GM21423 (cell line): Measurements from ENCODE around the gene ZNF93.
"Not testable (repeated sequence)": the region's sequence is repeated elsewhere in the genome, so short reads cannot be mapped to it uniquely, and the experiment has no call there.

Experiments used
- ATAC-seq: cut with Tn5 transposase; IDR thresholded peaks from one replicate; pipeline ENCODE4 v1.9.1; 2021; ENCODE audit warnings: mild to moderate bottlenecking, moderate library complexity; ENCODE audit not compliant: unreplicated experiment

Gene ZNF93

DNA sequence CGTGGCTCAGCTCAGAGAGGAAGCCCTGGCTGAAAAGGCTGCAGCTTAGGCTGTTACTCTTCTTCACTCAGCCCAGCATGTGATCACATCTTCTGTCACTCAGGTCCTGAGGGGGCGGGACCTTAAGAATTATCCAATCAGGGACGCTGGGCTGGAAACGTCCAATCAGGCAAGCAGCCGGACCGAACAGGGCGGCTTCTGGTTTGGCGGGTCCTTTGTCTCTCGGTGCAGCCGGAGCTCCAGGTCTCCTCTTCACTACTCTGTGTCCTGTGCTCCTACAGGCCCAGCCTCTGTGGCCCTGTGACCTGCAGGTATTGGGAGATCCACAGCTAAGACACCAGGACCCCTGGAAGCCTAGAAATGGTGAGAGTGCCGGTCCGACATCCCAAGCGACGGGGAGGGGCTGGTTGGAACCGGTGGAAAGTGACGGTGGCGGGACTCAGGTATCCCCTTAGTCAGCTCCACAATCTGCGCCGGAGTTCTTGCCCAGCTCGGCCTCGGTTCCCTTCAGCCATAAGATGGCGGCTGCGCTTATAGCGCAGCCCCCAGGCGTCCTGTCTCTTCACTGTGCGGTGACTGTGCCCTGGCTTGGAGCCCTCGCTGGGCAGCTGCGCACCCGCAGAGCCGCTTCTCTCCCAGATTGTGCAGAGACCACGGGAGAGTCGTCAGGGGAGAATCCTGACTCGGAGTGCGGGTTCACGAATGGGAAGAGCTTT lies at the start of gene ZNF93:
Gene ZNF93 (plus strand): TSS at position 218 of the 716 bp plus-strand sequence. CDS start 143 bp downstream, at position 361.
- ATAC-seq: peak; percentile 89

DNA sequence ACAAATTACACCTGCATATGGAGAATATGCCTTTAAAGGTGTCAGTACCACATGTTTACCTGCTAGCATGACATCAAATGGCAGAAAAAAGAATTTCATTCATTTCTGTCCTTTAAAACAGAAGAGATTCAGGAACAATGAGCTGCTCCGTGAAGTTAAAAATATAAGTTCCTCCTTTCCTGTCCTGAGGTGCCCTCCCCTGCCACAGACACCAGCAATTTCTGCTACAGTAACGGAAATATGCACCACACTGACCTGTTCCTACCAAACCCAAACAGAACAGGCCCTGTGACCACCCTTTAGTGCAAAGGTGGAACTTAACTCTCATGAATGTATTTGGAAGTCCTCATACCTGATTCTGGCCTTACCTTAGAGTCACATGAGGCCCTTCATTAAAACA lies 49.0 kb upstream of the ZNF93 start:
- not testable (repeated sequence) for ATAC-seq

DNA sequence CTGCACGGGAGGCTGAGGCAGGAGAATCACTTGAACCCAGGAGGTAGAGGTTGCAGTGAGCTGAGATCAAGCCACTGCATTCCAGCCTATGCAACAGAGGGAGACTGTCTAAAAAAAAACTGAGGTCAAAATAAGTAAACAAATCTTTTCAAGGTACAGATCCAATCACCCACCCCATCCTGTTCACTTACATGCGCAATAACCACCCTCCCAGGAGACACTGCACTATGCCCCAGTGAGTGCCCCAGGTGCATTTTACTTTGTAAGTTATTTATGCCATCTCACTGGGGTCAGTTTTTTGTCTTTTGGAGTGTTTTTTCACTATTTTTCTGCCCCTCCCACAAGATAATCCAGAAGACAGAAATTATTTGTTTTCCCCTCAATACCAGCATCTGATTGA lies 42.0 kb upstream of the ZNF93 start:
- ATAC-seq: no peak

DNA sequence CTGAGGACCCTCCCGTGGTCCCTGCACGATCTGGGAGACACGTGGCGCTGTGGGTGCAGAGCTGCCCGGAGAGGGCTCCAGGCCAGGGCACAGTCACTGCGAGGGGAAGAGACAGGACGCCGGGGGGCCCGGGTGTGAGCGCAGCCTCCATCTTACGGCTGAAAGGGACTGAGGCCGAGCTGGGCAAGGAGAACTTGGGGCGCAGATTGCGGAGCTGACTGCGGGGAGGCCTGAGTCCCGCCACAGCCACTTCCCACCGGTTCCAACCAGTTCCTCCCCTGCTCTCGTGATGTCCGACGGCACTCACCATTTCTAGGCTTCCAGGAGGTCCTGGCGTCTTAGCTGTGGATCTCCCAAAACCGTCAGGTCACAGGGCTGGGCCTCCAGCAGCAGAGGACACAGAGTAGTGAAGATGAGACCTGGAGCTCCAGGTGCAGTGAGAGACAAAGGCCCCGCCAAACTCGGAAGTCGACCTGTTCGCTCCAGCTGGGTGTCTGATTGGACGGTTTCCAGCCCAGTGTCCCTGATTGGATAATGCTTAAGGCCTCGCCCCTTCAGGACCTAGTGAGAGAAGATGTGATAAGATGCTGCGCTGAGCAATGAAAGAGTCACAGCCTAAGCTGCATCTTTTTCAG lies 39.9 kb upstream of the ZNF93 start:
- ATAC-seq: no peak

DNA sequence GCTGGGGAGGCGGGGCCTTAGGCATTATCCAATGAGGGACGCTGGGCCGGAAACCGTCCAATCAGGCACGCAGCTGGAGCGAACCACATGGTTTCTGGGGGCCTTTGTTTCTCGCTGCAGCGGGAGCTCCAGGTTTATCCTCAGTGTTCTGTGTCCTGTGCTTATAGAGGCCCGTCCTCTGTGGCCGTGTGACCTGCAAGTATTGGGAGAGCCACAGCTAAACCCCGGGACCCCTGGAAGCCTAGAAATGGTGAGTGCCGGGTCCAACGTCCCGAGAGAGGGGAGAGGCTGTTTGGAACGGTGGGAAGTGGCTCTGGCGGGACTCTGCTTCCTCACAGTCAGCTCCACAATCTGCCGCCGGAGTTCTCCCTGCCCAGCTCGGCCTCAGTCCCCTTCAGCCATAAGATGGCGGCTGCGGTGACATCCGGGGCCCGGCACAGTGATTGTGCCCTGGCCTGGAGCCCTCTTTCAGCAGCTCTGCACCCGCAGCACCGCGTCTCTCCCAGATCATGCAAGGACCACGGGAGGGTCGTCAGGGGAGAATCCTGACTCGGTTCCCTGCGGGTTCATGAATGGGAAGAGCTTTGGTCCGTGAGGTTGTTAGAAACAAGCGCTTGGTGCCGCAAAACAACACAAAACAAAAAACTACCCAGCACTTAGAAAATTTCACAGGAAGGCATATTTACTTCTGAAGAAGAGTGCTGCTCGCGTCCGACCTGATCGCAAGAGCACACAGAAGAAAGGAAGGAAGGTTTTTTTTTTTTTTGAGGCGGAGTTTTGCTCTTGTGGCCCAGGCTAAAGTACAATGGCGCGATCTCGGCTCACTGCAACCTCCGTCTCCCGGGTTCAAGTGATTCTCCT lies 34.8 kb upstream of the ZNF93 start, which contains the start of gene ZNF253:
Gene ZNF253 (plus strand): TSS at position 133 of the 861 bp plus-strand sequence. CDS start 115 bp downstream, at position 248.
- ATAC-seq: peak; percentile 93

DNA sequence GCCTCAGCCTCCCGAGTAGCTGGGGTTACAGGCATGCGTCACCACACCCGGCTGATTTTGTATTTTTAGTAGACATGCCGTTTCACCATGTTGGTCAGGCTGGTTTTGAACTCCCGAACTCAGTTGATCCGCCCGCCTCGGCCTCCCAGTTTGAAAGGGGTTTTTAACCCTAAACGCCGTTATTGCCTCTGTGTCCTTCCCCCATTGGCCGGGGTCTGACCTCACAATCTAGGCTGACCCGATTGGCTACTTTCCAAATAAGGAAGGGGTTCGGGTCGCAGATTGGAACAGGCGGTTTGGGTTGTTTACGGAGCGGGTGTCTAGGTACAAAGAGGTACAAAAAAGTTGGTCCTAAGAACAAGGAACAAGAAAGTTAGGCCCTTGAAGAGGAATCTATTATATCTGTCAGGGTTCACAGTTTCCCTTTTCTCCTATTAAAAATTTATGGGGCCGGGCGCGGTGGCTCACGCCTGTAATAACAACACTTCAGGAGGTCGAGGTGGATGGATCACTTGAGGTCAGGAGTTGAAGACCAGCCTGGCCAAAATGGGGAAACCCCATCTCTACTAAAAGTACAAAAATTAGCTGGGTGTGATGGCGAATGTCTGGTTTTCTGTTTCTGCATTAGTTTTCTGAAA lies 34.0 kb upstream of the ZNF93 start:
- ATAC-seq: no peak

DNA sequence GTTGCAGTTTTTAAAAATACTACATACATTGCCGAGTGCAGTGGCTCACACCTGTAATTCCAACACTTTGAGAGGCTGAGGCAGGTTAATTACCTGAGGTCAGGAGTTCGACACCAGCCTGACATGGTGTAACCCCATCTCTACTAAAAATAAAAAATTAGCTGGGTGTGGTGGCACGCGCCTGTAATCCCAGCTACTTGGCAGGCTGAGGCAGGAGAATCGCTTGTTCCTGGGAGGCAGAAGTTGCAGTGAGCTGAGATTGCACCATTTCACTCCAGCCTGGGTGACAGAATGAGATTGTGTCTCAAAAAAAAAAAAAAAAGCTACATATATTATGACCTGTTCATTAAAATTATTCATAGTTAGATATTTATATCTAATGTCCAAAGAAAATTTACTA lies 30.7 kb upstream of the ZNF93 start:
- ATAC-seq: not testable (repeated sequence)

DNA sequence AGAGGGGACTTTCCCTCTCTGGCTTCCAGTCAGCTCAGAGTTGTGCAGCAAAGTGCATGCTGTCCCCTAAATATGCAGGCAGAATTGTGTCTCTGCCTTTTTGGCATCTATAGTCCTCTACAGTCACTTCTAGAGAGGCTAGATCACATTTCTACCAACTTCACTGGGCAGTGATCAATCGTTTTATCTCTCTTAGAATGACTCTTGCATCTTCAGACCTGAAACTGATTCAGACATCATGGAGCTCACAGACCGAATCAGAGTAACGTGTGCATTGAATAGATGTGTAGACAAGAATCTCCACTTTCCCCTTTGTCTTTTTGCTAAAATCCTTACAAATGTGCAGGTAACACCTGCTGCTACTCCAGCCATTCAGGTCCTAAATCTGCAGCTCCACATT lies 28.8 kb upstream of the ZNF93 start:
- ATAC-seq: no peak

DNA sequence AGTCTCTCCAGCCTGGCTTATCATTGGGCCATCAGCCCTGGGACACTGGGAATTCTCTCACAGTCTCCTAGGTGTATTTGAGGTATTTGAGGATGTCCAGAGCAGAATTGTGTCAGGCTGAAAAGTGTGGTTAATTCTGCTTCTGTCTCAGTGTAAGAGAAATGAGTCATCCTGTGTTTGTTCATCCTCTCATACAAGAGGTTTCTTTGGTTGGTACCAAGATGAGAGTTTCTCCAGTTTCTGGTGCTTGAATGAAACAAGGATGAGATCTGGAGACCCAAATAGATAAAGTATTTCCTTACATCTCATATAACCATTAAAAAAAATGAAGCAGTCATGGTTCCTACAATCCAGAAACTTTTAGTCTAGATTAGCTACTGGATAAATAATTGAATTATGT lies 27.4 kb upstream of the ZNF93 start:
- ATAC-seq: no peak

DNA sequence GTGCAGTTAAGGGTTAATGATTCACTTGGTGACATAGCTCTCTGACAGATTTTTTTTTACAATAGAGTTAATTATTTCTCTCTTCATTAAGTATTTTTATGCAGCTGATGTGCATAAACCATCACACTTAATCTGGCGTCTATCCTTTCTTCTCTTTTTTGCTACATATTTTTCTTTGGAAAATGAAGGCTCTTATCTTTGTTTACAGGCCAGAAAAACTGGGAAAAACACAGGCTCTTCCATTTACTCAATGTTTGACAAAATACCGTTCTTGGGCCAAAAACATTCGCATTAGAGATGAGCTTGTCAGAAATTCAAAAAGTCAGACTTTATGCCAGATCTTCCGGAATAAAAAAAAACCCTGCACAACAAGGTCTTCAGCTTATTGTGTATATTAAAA lies 23.0 kb upstream of the ZNF93 start:
- ATAC-seq: no peak

DNA sequence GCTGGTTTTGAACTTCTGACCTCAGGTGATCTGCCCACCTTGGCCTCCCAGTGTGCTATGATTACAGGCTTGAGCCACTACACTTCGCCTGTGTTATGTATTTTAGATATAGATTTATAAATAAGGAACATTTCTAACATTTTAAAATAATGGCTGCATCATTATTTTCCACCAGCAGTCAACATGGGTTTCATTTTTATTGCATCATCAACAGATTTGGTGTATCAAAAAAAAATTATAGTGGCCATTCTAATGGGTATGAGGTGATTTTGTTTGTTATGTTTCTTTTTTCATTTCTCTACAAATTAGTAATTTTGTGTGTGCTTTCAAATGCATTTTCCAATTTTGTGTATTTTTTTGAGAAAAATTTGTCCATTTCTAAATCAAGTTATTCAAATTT lies 16.2 kb upstream of the ZNF93 start:
- ATAC-seq: no peak

DNA sequence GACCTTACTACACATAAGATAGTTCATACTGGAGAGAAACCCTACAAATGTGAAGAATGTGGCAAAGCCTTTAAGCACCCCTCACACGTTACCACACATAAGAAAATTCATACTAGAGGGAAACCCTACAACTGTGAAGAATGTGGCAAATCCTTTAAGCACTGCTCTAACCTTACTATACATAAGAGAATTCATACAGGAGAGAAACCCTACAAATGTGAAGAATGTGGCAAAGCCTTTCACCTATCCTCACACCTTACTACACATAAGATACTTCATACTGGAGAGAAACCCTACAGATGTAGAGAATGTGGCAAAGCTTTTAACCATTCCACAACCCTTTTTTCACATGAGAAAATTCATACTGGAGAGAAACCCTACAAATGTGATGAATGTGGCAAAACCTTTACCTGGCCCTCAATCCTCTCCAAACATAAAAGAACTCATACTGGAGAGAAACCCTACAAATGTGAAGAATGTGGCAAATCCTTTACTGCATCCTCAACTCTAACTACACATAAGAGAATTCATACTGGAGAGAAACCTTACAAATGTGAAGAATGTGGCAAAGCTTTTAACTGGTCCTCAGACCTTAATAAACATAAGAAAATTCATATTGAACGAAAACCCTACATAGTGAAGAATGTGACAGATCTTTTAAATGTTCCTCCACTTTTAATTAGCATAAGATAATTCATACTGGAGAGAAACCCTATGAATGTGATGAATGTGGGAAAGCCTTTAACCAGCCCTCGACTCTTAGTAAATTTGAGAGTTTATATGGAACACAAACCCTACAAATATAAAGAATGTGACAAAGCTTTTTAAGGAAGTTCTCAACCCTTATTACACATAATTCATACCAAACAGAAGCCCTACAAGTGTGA lies 8.4 kb upstream of the ZNF93 start:
- not testable (repeated sequence) for ATAC-seq

DNA sequence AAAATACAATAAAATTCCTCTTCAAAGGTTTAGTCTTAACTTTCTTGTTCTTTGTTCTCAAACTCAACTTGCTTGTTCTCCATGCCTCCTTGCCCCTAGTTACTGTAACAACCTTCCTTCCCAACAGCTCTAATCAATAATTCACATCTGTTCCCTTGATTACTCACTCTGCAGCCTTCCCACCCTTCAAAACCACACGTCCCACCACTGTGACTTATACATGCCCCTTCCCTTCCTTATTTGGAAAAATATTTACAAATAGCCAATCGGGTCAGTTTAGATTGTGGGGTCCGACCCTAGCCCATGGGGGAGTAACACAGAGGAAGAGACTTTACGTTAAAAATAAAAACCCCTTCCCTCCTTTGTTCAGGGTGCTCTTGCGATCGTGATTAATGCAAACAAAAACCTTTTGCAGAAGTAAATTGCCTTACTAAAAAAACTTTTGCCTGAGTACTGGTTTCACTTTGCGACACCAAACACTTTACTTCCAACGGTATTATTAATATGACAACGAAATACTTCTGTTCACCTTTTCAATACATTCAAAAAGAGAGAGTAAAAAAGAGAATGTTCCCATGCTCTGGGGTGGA lies 512 bp upstream of the ZNF93 start:
- ATAC-seq: peak; percentile 10

DNA sequence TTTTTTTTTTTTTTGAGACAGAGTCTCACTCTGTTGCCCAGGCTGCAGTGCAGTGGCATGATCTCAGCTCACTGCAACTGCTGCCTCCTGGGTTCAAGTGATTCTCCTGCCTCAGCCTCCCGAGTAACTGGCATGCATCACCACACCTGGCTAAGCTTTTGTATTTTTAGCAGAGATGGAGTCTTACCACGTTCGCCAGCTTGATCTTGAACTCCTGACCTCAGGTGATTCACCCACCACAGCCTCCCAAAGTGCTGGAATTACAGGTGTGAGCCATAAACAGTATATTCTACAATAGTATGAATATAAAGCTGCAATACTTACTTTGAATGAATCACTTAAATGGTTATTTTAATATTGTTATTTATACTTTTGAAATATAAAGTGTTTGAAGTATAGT lies 6.8 kb downstream of the ZNF93 start:
- ATAC-seq: not testable (repeated sequence)

DNA sequence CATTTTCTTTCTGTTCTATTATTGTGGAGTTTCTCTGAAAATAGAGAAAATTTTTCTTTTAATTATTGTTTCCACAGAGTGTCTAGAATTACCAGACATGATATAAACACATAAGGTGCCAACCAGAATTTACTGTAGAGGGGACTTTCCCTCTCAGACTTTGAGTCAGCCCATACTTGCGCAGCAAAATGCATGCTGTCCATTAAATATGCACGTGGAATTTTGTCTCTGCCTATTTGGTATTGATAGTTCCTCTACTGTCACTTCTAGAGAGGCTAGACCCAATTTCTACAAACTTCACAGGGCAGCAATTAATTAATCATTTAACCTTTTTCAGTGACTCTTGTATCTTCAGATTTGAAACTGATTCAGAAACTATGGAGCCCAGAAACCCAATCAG lies 8.9 kb downstream of the ZNF93 start:
- ATAC-seq: no peak

DNA sequence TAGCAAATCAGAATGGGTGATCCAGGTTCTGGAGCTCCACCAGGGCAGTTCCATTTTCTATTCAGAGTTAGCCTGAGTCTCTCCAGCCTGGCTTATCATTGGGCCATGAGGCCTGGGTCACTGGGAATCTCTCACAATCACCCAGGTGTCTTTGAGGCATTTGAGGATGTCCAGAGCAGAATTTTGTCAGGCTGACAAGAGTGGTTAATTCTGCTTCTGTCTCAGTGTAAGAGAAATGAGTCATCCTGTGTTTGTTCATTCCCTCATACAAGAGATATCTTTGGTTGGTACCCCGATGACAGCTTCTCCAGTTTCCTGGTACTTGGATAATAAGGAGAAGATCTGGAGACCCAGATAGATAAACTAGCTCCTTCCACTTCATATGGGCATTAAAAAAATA lies 10.4 kb downstream of the ZNF93 start:
- ATAC-seq: no peak

DNA sequence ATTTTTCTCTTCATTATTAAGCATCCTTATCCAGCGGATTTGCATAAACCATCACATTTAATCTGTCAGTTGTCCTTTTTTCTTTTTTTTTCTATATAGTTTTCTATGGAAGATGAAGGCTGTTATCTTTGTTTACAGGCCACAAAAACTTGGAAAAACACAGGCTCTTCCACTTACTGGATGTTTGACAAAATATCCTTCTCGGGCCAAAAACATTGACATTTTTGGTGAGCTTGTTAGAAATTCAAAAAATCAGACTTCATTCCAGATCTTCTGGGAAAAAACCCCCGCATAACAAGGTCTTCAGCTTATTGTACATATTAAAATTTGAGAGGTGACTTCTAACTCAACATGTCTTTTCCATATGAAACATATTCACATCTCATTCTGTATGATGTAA lies 13.8 kb downstream of the ZNF93 start:
- no peak for ATAC-seq

DNA sequence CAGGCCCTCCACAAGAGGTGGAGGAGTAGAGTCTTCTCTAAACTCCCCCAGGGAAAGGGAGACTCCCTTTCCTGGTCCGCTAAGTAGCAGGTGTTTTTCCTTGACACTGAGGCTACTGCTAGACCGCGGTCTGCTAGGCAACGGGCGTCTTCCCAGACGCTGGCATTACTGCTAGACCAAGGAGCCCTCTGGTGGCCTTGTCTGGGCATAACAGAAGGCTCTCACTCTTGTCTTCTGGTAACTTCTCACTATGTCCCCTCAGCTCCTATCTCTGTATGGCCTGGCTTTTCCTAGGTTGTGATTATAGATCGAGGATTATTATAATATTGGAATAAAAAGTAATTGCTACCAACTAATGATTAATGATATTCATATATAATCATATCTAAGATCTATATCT lies 29.7 kb downstream of the ZNF93 start:
- ATAC-seq: not testable (repeated sequence)

DNA sequence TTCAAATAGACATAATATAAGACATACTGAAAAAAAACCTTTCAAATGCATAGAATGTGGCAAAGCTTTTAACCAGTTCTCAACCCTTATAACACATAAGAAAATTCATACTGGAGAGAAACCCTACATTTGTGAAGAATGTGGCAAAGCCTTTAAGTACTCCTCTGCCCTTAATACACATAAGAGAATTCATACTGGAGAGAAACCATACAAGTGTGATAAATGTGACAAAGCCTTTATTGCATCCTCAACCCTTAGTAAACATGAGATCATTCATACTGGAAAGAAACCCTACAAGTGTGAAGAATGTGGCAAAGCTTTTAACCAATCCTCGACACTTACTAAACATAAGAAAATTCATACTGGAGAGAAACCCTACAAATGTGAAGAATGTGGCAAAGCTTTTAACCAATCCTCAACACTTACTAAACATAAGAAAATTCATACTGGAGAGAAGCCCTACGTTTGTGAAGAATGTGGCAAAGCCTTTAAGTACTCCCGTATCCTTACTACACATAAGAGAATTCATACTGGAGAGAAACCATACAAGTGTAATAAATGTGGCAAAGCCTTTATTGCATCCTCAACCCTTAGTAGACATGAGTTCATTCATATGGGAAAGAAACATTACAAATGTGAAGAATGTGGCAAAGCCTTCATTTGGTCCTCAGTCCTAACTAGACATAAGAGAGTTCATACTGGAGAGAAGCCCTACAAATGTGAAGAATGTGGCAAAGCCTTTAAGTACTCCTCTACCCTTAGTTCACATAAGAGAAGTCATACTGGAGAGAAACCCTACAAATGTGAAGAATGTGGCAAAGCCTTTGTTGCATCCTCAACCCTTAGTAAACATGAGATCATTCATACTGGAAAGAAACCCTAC lies 32.9 kb downstream of the ZNF93 start:
- ATAC-seq: not testable (repeated sequence)
